ENCODE results near the gene IER2.

DNA sequence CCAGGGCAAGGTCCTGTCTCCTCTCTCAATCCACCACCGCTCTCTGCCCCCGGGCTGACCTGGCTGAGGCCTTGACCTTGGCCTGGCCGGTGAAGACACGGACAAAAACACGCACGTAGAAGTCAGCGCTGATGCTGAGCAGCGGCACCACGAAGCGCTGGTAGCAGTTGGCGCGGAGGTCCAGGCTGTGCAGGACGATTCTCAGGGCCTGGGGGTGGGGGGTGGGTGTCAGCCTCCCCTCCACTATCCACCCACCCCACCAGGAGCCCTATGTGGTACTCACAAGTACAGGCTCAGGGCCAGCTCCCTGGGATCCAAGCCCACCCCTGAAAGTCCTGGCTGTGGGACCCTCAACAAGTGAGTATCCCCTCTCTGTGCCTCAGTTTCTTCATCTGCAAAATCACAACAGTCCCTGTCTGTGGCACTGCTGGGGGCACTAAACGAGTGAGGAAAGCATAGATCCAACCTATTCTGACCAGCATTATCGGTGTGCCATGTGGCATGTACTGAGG lies 40.1 kb upstream of the IER2 start:
- TF ChIP-seq, protein P1, sequence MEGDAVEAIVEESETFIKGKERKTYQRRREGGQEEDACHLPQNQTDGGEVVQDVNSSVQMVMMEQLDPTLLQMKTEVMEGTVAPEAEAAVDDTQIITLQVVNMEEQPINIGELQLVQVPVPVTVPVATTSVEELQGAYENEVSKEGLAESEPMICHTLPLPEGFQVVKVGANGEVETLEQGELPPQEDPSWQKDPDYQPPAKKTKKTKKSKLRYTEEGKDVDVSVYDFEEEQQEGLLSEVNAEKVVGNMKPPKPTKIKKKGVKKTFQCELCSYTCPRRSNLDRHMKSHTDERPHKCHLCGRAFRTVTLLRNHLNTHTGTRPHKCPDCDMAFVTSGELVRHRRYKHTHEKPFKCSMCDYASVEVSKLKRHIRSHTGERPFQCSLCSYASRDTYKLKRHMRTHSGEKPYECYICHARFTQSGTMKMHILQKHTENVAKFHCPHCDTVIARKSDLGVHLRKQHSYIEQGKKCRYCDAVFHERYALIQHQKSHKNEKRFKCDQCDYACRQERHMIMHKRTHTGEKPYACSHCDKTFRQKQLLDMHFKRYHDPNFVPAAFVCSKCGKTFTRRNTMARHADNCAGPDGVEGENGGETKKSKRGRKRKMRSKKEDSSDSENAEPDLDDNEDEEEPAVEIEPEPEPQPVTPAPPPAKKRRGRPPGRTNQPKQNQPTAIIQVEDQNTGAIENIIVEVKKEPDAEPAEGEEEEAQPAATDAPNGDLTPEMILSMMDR (IDR thresholded peaks at IDR 0.05; ENCODE audit: low read depth, low read length) = no peak
- no peak for TF ChIP-seq EZH2phosphoT487 (IDR thresholded peaks at IDR 0.05; ENCODE audit: low read depth)

Data from OCI-LY3 (cell line).